ENCODE results near the gene SNX3. TPM values are rescaled to one million over a fixed set of nuclear protein-coding genes. Genes with fewer than 3 reads are reported as not detected.
A peak's percentile ranks its signal among the peaks of the same experiment; 100 is the strongest.
"Not testable (repeated sequence)": the region's sequence is repeated elsewhere in the genome, so short reads cannot be mapped to it uniquely, and the experiment has no call there.

Gene SNX3
- polyA plus RNA-seq: 100 to 1,000 TPM; 149 to 178 TPM

DNA sequence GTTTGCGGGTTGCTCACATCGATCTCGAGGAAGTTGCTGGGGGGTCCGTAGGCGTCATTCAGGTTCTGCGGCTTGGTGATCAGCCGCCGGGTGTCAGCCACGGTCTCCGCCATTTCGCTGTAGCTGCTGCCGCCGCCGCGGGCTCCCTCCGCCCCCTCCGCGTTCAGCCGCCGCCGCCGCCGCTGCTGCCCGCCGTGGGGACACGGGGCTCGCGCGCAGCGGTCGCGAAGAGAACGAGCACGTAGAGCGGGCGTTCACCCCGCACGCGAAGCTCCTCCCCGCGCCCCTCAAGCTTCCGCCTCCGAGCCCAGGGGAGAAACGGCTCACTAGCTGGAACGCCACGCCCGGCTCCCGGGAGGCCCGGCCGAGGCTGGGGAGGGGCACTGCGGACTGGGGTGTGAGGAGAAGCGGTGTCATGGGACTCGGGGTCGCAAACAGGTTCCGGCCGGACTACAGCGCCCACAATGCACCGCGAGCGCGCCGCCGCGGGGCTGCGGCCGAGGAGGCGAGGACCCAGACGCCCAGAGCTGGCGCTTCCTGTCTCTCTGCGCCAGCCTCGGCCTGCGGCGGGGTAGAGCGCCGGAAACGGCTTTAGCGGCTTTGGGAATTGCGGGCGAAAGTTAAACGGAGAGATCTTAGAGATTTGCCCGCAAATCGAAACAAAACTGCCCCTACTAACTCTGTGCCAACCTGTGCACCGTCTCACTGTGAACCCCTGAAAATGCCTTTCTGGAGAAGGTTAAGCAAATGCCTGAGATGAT lies at the start of gene SNX3:
TSS of gene SNX3 (minus strand) at position 232 of the 761 bp plus-strand sequence. CDS start at position 113, 119 bp downstream.
- peak within 1 kb of the TSS; percentile 95 to 99 for H3K27ac ChIP-seq (ENCODE audit: low read depth in 2 of 2, low read length in 1 of 2)
- no peaks in the 10 kb centered on the region for H3K27me3 ChIP-seq (ENCODE audit: control insufficient read depth in 1 of 2, insufficient read depth in 2 of 2, low read length in 2 of 2)
- H3K9me3 ChIP-seq (ENCODE audit: control insufficient read depth in 2 of 2, insufficient read depth in 1 of 2, low read depth in 1 of 2, low read length in 1 of 2): no peaks in the 10 kb centered on the region
- 0 to 1% methylated on average over 64 to 83 of the region's 83 CpGs for WGBS, 2 donors
- peaks cover 0 to 2% of the 10 kb centered on the region in 2 donors for H3K4me1 ChIP-seq (ENCODE audit: control insufficient read depth in 2 of 2, insufficient read depth in 2 of 2, low read length in 1 of 2)
- peak within 1 kb of the TSS; percentile 74 to 97 for H3K4me3 ChIP-seq (ENCODE audit: low read depth in 1 of 2, low read length in 2 of 2)
- no peaks in the 10 kb centered on the region for H3K36me3 ChIP-seq (ENCODE audit: control insufficient read depth in 2 of 2, insufficient read depth in 2 of 2, low read length in 1 of 2)

DNA sequence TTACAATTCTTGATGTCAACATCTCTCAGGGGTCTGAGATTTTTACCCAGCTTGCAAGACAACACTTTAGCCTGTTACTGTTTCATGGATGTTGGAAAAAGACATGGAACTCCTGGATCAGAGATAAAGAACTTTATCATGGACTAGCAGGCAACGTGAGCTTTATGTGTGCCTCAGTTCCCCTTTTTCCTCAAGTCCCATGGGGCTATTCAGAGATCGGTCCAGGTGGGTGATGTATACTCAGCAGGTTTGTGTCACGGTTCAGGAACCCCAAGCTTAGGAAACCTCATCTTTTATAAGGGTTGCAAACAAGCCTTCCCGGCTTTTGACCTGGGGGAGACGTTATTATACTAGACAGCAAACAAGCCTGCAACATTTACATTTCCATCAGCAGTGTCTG lies 49.0 kb upstream of the SNX3 start:
- no peaks in the 10 kb centered on the region for H3K36me3 ChIP-seq (ENCODE audit: control insufficient read depth in 2 of 2, insufficient read depth in 2 of 2, low read length in 1 of 2)
- no peaks in the 10 kb centered on the region for H3K4me1 ChIP-seq (ENCODE audit: control insufficient read depth in 2 of 2, insufficient read depth in 2 of 2, low read length in 1 of 2)
- no peaks in the 10 kb centered on the region for H3K27me3 ChIP-seq (ENCODE audit: control insufficient read depth in 1 of 2, insufficient read depth in 2 of 2, low read length in 2 of 2)
- H3K9me3 ChIP-seq (ENCODE audit: control insufficient read depth in 2 of 2, insufficient read depth in 1 of 2, low read depth in 1 of 2, low read length in 1 of 2): no peaks in the 10 kb centered on the region
- H3K4me3 ChIP-seq (ENCODE audit: low read depth in 1 of 2, low read length in 2 of 2): no peak overlapping the region
- H3K27ac ChIP-seq (ENCODE audit: low read depth in 2 of 2, low read length in 1 of 2): no peak overlapping the region
- 91 to 96% methylated on average over 5 of the region's 5 CpGs for WGBS, 2 donors

DNA sequence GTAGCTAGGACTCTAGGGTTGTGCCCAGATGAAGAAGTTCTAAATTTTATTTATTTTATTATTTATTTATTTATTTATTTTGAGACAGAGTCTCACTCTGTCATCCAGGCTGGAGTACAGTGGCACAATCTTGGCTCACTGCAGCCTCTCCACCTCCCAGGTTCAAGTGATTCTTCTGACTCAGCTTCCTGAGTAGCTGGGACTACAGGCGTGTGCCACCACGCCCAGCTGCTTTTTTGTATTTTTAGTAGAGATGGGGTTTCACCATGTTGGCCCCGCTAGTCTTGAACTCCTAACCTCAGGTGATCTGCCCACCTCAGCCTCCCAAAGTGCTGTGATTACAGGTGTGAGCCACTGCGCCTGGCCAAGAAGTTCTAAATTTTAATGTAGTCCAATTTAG lies 47.8 kb upstream of the SNX3 start:
- 70 to 81% methylated on average over 4 of the region's 4 CpGs for WGBS, 2 donors
- not testable (repeated sequence) for H3K4me1 ChIP-seq (ENCODE audit: control insufficient read depth in 2 of 2, insufficient read depth in 2 of 2, low read length in 1 of 2); H3K36me3 ChIP-seq (ENCODE audit: control insufficient read depth in 2 of 2, insufficient read depth in 2 of 2, low read length in 1 of 2); H3K4me3 ChIP-seq (ENCODE audit: low read depth in 1 of 2, low read length in 2 of 2); H3K27me3 ChIP-seq (ENCODE audit: control insufficient read depth in 1 of 2, insufficient read depth in 2 of 2, low read length in 2 of 2); H3K9me3 ChIP-seq (ENCODE audit: control insufficient read depth in 2 of 2, insufficient read depth in 1 of 2, low read depth in 1 of 2, low read length in 1 of 2); H3K27ac ChIP-seq (ENCODE audit: low read depth in 2 of 2, low read length in 1 of 2)

DNA sequence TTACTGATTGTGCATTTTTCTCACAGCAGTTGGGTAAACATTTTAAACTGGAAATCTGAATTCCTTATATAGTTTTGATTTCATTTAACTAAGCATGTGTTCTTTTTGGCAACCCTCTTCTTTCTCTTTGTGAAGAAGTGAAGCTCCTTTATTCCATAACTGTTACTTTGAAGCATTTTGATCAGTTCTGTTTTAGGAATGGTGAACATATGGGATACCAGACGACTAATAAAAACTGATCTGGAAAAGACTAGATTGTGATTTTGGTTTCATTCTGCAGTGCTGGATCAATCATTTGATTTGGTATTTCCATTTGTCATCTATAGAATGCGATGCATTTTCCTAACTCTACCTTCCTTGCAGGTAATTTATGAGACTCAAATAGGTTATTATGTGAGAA lies 43.8 kb upstream of the SNX3 start:
- H3K4me3 ChIP-seq (ENCODE audit: low read depth in 1 of 2, low read length in 2 of 2): no peak overlapping the region
- no peak overlapping the region for H3K27ac ChIP-seq (ENCODE audit: low read depth in 2 of 2, low read length in 1 of 2)
- H3K9me3 ChIP-seq (ENCODE audit: control insufficient read depth in 2 of 2, insufficient read depth in 1 of 2, low read depth in 1 of 2, low read length in 1 of 2): no peaks in the 10 kb centered on the region
- no peaks in the 10 kb centered on the region for H3K4me1 ChIP-seq (ENCODE audit: control insufficient read depth in 2 of 2, insufficient read depth in 2 of 2, low read length in 1 of 2)
- WGBS, 2 donors: 89 to 94% methylated on average over 2 of the region's 2 CpGs
- no peaks in the 10 kb centered on the region for H3K27me3 ChIP-seq (ENCODE audit: control insufficient read depth in 1 of 2, insufficient read depth in 2 of 2, low read length in 2 of 2)
- H3K36me3 ChIP-seq (ENCODE audit: control insufficient read depth in 2 of 2, insufficient read depth in 2 of 2, low read length in 1 of 2): no peaks in the 10 kb centered on the region

DNA sequence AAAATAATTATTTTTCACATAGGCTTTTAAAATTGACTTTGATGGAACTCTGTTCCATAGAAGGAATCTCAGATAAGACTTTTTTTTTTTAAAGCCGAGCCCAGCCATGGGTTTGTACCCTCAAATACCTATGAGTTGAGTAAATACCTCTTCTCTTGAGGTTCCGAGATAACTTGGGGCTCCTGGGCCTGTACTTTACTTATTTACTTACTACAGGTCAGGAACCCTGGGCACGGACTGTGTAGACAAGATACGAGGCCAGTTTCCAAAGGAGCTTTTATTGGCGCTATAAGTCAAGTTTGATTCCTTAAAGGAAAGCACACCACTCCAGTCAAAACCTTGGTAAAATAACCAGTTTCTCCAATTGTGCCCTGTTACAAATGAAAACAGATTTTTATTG lies 41.5 kb upstream of the SNX3 start:
- WGBS, 2 donors: 88 to 97% methylated on average over 5 of the region's 5 CpGs
- Histone ChIP-seq H3K27me3 (ENCODE audit: control insufficient read depth in 1 of 2, insufficient read depth in 2 of 2, low read length in 2 of 2) (no peaks in the 10 kb centered on the region), H3K36me3 (ENCODE audit: control insufficient read depth in 2 of 2, insufficient read depth in 2 of 2, low read length in 1 of 2) (no peaks in the 10 kb centered on the region), H3K27ac (ENCODE audit: low read depth in 2 of 2, low read length in 1 of 2) (no peak overlapping the region), H3K4me1 (ENCODE audit: control insufficient read depth in 2 of 2, insufficient read depth in 2 of 2, low read length in 1 of 2) (no peaks in the 10 kb centered on the region), H3K9me3 (ENCODE audit: control insufficient read depth in 2 of 2, insufficient read depth in 1 of 2, low read depth in 1 of 2, low read length in 1 of 2) (no peaks in the 10 kb centered on the region), H3K4me3 (ENCODE audit: low read depth in 1 of 2, low read length in 2 of 2) (no peak overlapping the region)

DNA sequence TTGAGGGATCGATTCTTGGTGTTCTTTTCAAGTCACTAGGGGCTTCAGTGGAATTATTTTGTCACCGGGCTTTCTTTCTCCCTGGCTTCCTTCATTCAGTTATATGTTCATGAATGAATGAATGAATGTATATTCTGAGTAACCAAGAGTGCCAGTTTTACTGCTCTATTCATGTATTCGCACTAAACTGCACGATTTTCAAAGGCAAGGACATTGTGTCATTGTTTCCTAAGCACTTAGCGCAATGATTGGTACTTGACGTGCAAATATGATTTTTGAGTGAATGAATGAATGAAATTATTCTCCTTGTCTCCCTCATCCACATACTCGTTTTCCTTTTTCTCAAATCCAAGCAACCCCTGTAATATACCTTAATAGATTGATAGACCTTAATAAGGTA lies 34.8 kb upstream of the SNX3 start:
- Histone ChIP-seq H3K27ac (ENCODE audit: low read depth in 2 of 2, low read length in 1 of 2) (peak overlapping the region in 1 of 2 donors; percentile 93), H3K27me3 (ENCODE audit: control insufficient read depth in 1 of 2, insufficient read depth in 2 of 2, low read length in 2 of 2) (no peaks in the 10 kb centered on the region), H3K9me3 (ENCODE audit: control insufficient read depth in 2 of 2, insufficient read depth in 1 of 2, low read depth in 1 of 2, low read length in 1 of 2) (no peaks in the 10 kb centered on the region), H3K36me3 (ENCODE audit: control insufficient read depth in 2 of 2, insufficient read depth in 2 of 2, low read length in 1 of 2) (no peaks in the 10 kb centered on the region), H3K4me1 (ENCODE audit: control insufficient read depth in 2 of 2, insufficient read depth in 2 of 2, low read length in 1 of 2) (no peaks in the 10 kb centered on the region), H3K4me3 (ENCODE audit: low read depth in 1 of 2, low read length in 2 of 2) (peak overlapping the region; percentile 78 to 92)
- WGBS, 2 donors: 59 to 68% methylated on average over 7 of the region's 7 CpGs

DNA sequence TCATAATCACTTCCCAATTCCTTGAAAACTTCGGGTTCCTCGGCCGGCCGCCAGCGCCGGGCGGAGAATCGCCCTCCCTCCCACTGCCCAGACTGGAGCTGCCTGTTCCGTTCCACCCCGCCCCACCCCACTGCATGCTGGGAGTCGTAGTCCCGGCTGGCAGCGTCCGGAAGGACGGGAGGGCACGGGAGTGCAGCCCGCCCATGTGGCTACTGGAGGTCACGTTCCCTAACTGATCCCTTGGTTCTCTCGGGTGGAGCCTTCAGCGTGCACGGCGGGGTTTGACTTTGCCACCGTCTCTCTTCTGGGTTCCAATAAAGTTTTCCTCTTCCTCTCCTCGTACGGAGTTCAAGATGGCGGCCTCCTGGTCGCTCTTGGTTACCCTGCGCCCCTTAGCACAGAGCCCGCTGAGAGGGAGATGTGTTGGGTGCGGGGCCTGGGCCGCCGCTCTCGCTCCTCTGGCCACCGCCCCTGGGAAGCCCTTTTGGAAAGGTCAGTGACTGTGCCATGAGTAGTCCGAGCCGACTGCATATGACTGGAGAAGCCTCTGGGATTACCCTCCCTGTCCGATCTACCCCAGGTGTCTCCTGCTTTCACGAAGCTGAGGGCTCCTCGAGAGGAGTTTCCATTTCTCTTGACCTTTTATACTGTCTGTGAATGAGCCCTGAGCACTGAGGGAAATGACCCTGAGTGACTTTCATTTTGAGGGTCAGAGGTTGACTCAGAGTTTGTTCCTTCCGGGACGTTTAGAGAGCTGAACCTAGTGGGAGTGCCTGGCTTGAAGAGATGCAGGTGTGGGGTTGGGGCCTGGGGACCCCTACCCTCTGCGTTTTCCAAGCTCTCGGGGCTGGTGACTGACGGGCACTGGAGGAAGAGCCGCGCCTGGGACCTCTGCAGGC lies 34.1 kb upstream of the SNX3 start, which contains the start of gene AFG1L:
TSS of gene AFG1L (plus strand) at position 328 of the 899 bp plus-strand sequence. CDS start at position 354, 26 bp downstream.
- Histone ChIP-seq H3K4me1 (ENCODE audit: control insufficient read depth in 2 of 2, insufficient read depth in 2 of 2, low read length in 1 of 2) (no peaks in the 10 kb centered on the region), H3K9me3 (ENCODE audit: control insufficient read depth in 2 of 2, insufficient read depth in 1 of 2, low read depth in 1 of 2, low read length in 1 of 2) (no peaks in the 10 kb centered on the region), H3K27me3 (ENCODE audit: control insufficient read depth in 1 of 2, insufficient read depth in 2 of 2, low read length in 2 of 2) (no peaks in the 10 kb centered on the region), H3K27ac (ENCODE audit: low read depth in 2 of 2, low read length in 1 of 2) (peak within 1 kb of the TSS; percentile 93 to 98), H3K4me3 (ENCODE audit: low read depth in 1 of 2, low read length in 2 of 2) (peak within 1 kb of the TSS; percentile 78 to 92), H3K36me3 (ENCODE audit: control insufficient read depth in 2 of 2, insufficient read depth in 2 of 2, low read length in 1 of 2) (no peaks in the 10 kb centered on the region)
- WGBS, 2 donors: 1% methylated on average over 46 of the region's 46 CpGs

DNA sequence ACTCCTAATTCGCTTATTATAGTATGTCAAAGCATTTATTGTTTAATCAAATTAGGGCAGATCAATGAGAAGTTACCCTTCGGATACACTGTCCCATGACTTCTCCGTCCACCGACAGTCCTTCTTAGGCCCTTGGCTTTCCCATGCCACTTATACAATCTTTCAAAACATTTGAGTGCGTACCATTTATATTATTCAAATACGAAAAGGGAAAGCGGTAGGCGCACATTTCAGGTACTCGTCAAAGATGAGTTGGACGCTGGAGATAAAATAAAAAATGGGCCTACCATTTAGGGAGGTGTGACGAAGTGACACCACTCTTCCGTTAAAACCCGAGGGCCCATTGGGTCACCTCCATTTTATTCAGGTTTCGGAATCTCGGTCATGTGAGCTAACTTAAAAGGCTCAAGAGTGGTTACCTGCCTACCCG lies 33.5 kb upstream of the SNX3 start:
- Histone ChIP-seq H3K4me1 (ENCODE audit: control insufficient read depth in 2 of 2, insufficient read depth in 2 of 2, low read length in 1 of 2) (no peaks in the 10 kb centered on the region), H3K9me3 (ENCODE audit: control insufficient read depth in 2 of 2, insufficient read depth in 1 of 2, low read depth in 1 of 2, low read length in 1 of 2) (no peaks in the 10 kb centered on the region), H3K27me3 (ENCODE audit: control insufficient read depth in 1 of 2, insufficient read depth in 2 of 2, low read length in 2 of 2) (no peaks in the 10 kb centered on the region), H3K4me3 (ENCODE audit: low read depth in 1 of 2, low read length in 2 of 2) (peak overlapping the region; percentile 78 to 92), H3K27ac (ENCODE audit: low read depth in 2 of 2, low read length in 1 of 2) (peak overlapping the region; percentile 93 to 98), H3K36me3 (ENCODE audit: control insufficient read depth in 2 of 2, insufficient read depth in 2 of 2, low read length in 1 of 2) (no peaks in the 10 kb centered on the region)
- 34% methylated on average over 16 of the region's 16 CpGs for WGBS, 2 donors

DNA sequence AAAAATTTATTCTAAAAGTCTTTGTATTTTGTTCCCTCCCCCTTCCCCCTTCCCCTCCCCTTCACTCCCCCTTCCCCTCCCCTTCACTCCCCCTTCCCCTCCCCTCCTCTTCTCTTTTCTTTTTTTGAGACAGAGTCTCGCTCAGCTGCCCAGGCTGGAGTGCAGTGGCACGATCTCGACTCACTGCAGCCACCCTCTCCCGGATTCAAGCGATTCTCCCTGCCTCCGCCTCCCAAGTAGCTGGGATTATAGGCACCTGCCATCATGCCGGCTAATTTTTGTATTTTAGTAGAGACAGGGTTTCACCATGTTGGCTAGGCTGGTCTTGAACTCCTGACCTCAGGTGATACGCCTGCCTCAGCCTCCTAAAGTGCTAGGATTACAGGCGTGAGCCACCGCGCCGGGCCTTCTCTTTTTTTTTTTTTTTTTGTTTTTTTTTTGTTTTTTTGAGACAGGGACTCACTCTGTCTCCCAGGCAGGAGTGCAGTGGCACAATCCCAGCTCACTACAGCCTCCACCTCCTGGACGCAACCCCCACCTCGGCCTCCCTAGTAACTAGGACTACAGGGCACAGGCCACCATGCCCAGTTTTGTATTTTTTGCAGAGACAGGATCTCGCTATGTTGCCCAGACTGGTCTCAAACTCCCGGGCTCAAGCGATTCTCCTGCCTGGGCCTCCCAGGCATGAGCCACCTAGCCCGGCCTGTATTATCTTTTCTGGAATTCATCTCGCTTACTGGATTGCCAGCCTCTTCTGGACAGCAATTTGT lies 32.9 kb upstream of the SNX3 start:
- H3K4me3 ChIP-seq (ENCODE audit: low read depth in 1 of 2, low read length in 2 of 2): peak overlapping the region in 1 of 2 donors; percentile 92
- H3K36me3 ChIP-seq (ENCODE audit: control insufficient read depth in 2 of 2, insufficient read depth in 2 of 2, low read length in 1 of 2): no peaks in the 10 kb centered on the region
- no peaks in the 10 kb centered on the region for H3K27me3 ChIP-seq (ENCODE audit: control insufficient read depth in 1 of 2, insufficient read depth in 2 of 2, low read length in 2 of 2)
- WGBS, 2 donors: 94 to 95% methylated on average over 19 of the region's 19 CpGs
- no peaks in the 10 kb centered on the region for H3K9me3 ChIP-seq (ENCODE audit: control insufficient read depth in 2 of 2, insufficient read depth in 1 of 2, low read depth in 1 of 2, low read length in 1 of 2)
- no peaks in the 10 kb centered on the region for H3K4me1 ChIP-seq (ENCODE audit: control insufficient read depth in 2 of 2, insufficient read depth in 2 of 2, low read length in 1 of 2)
- H3K27ac ChIP-seq (ENCODE audit: low read depth in 2 of 2, low read length in 1 of 2): peak overlapping the region in 1 of 2 donors; percentile 93

Measured in esophagus (tissue), 2 donors.